HCT116 (cell line): ENCODE measurements around the gene ALDOC. TPM values are rescaled to one million over a fixed set of nuclear protein-coding genes. Genes with fewer than 3 reads are reported as not detected.

ENCODE experiments used
- ATAC-seq: fragments of 200-7000 bp; cut with Tn5 transposase; 2 replicates; pipeline ENCODE4 v1.9.1; 2020; ENCODE audit warnings: mild to moderate bottlenecking, moderate library complexity
- BruUV-seq: library from RNA; stranded (reverse); fragments of 400-500 nt; replicated peaks from 2 replicates; lab custom pipeline; 2021; lab: Mats Ljungman, UMichigan
- CTCF ChIA-PET: fragments of 300-600 bp; sonication (Branson Sonifier 250); formaldehyde crosslinking; loops from one replicate; lab custom pipeline; 2021; ENCODE audit warnings: antibody characterized with exemption; lab: Charles Lee
- POLR2A ChIA-PET: fragments of 300-600, 350-600 bp; sonication (Branson Sonifier 250); formaldehyde crosslinking; loops from one replicate; lab custom pipeline; 2021; ENCODE audit warnings: antibody characterized with exemption; lab: Charles Lee
- RAD21 ChIA-PET, 2 experiments: fragments of 300-600 bp; sonication (Branson Sonifier 250); formaldehyde crosslinking; loops; one replicate each; lab custom pipeline; 2023; ENCODE audit warnings: low total read pairs in 2 of 2; ENCODE audit not compliant: uncharacterized antibody in 2 of 2, unreplicated experiment in 2 of 2, low non-redundant PET in 1 of 2; lab: Charles Lee
- DNase-seq: peaks from one replicate; pipeline ENCODE4 v3.0.0-alpha.2; 2010; ENCODE audit warnings: low read depth, low spot score
- H2AFZ ChIP-seq: fragments of 200-600 bp; shearing (Covaris generic), sonication (generic); 2 replicates; pipeline ENCODE4 v1.6.1; 2017; ENCODE audit warnings: low read depth, mixed run types, mixed read lengths, antibody characterized with exemption, low read length; ENCODE audit not compliant: poor library complexity, severe bottlenecking
- H3K27ac ChIP-seq: 2 replicates; pipeline ENCODE4 v1.5.1; 2012; ENCODE audit warnings: low read depth, low read length
- H3K27me3 ChIP-seq: fragments of 200-600 bp; sonication (generic); 2 replicates; pipeline ENCODE4 v1.6.1; 2016; ENCODE audit warnings: mixed run types, low read length, mixed read lengths; ENCODE audit not compliant: insufficient read depth
- H3K36me3 ChIP-seq, 2 experiments: fragments of 200-500 bp in 1 of 2; fragments of 200-600 bp in 1 of 2; sonication (Bioruptor generic) in 1 of 2; sonication (generic) in 1 of 2; 2 replicates each; pipeline versions ENCODE4 v1.5.1 to v1.6.1; 2014 to 2016; ENCODE audit warnings: low read length in 2 of 2, inconsistent platforms in 1 of 2, mixed read lengths in 1 of 2, mixed run types in 1 of 2; ENCODE audit not compliant: insufficient read depth in 2 of 2, control insufficient read depth in 1 of 2
- H3K4me1 ChIP-seq, 2 experiments: fragments of 200-600 bp in 1 of 2; sonication (generic) in 1 of 2; 2 replicates each; pipeline versions ENCODE4 v1.5.1 to v1.6.1; 2012 to 2017; ENCODE audit warnings: low read length in 2 of 2, inconsistent platforms in 1 of 2, mild to moderate bottlenecking in 1 of 2, mixed read lengths in 1 of 2, mixed run types in 1 of 2, moderate library complexity in 1 of 2; ENCODE audit not compliant: insufficient read depth in 2 of 2, control insufficient read depth in 1 of 2
- H3K4me2 ChIP-seq: fragments of 200-600 bp; sonication (generic); 2 replicates; pipeline ENCODE4 v1.6.1; 2017; ENCODE audit warnings: mixed run types, low read length, mixed read lengths
- H3K4me3 ChIP-seq, 2 experiments: fragments of 200-600 bp in 1 of 2; sonication (generic) in 1 of 2; replicated peaks in 1 of 2; 2 replicates each; pipeline ENCODE4 v1.5.1; 2011 to 2016; ENCODE audit warnings: low read length in 2 of 2, control low read depth in 1 of 2, low read depth in 1 of 2, mild to moderate bottlenecking in 1 of 2, mixed read lengths in 1 of 2, mixed run types in 1 of 2
- H3K79me2 ChIP-seq: fragments of 200-600 bp; sonication (generic); 2 replicates; pipeline ENCODE4 v1.6.1; 2017; ENCODE audit warnings: mild to moderate bottlenecking, mixed run types, low read length, moderate library complexity, mixed read lengths; ENCODE audit not compliant: insufficient read depth
- H3K9ac ChIP-seq: fragments of 200-600 bp; sonication (generic); 2 replicates; pipeline ENCODE4 v1.6.1; 2016; ENCODE audit warnings: low read length, mixed read lengths
- H3K9me2 ChIP-seq: fragments of 200-600 bp; sonication (generic), shearing (Covaris generic); 2 replicates; pipeline ENCODE4 v1.6.1; 2017; ENCODE audit warnings: mixed run types, mild to moderate bottlenecking, moderate library complexity; ENCODE audit not compliant: insufficient read depth
- H3K9me3 ChIP-seq, 2 experiments: fragments of 200-500 bp in 1 of 2; fragments of 200-600 bp in 1 of 2; sonication (Bioruptor generic) in 1 of 2; sonication (generic) in 1 of 2; 2 replicates each; pipeline ENCODE4 v1.6.1; 2014 to 2017; ENCODE audit warnings: low read length in 2 of 2, mixed read lengths in 2 of 2, inconsistent platforms in 1 of 2, low read depth in 1 of 2, mild to moderate bottlenecking in 1 of 2, mixed run types in 1 of 2, moderate library complexity in 1 of 2; ENCODE audit not compliant: control insufficient read depth in 1 of 2, insufficient read depth in 1 of 2
- H4K20me1 ChIP-seq: fragments of 200-600 bp; sonication (generic), shearing (Covaris generic); 2 replicates; pipeline ENCODE4 v1.6.1; 2017; ENCODE audit warnings: mixed run types, mild to moderate bottlenecking, moderate library complexity; ENCODE audit not compliant: insufficient read depth
- CBX3 ChIP-seq: IDR thresholded peaks from 2 replicates; pipeline ENCODE4 v1.6.1; 2012; ENCODE audit warnings: low read depth
- ELF1 ChIP-seq: IDR thresholded peaks from 2 replicates; pipeline ENCODE4 v1.6.1; 2012; ENCODE audit warnings: low read depth, borderline replicate concordance
- EZH2phosphoT487 ChIP-seq: fragments of 200-600 bp; IDR thresholded peaks from 2 replicates; pipeline ENCODE4 v1.6.1; 2018; ENCODE audit warnings: antibody characterized with exemption, borderline replicate concordance
- FOSL1 ChIP-seq: IDR thresholded peaks from 2 replicates; pipeline ENCODE4 v1.6.1; 2012; ENCODE audit warnings: low read depth
- JUND ChIP-seq: IDR thresholded peaks from 2 replicates; pipeline ENCODE4 v1.6.1; 2012
- MAX ChIP-seq: IDR thresholded peaks from 2 replicates; pipeline ENCODE4 v1.6.1; 2012
- TCF7L2 ChIP-seq: IDR thresholded peaks from 2 replicates; pipeline ENCODE4 v1.7.0; 2011; ENCODE audit warnings: borderline replicate concordance, inconsistent platforms; ENCODE audit not compliant: insufficient read depth, insufficient read length; ENCODE audit errors: extremely low read depth
- YY1 ChIP-seq: IDR thresholded peaks from 2 replicates; pipeline ENCODE4 v1.6.1; 2011; ENCODE audit warnings: low read length, low read depth, moderate library complexity, mild to moderate bottlenecking; ENCODE audit not compliant: insufficient replicate concordance; ENCODE audit errors: extremely low read depth
- ZBTB33 ChIP-seq: IDR thresholded peaks from 2 replicates; pipeline ENCODE4 v1.6.1; 2011; ENCODE audit warnings: mild to moderate bottlenecking, low read length, moderate library complexity; ENCODE audit not compliant: insufficient replicate concordance; ENCODE audit errors: extremely low read depth
- intact Hi-C: fragments of 100-400 bp; cut with micrococcal nuclease; formaldehyde crosslinking; loops from 2 replicates; pipeline ENCODE4 v1.10.0; 2022
- total RNA-seq: library from RNA; stranded (reverse); gene quantifications from one replicate; pipeline ENCODE4 v1.2.1, GENCODE V29; 2021; ENCODE audit not compliant: unreplicated experiment
- TF ChIP-seq, protein P1 (sequence below): IDR thresholded peaks from 2 replicates; pipeline ENCODE4 v1.6.1; 2012

The ALDOC gene
- total RNA-seq, 1 experiment from 2014 or later: 82.8 TPM

DNA sequence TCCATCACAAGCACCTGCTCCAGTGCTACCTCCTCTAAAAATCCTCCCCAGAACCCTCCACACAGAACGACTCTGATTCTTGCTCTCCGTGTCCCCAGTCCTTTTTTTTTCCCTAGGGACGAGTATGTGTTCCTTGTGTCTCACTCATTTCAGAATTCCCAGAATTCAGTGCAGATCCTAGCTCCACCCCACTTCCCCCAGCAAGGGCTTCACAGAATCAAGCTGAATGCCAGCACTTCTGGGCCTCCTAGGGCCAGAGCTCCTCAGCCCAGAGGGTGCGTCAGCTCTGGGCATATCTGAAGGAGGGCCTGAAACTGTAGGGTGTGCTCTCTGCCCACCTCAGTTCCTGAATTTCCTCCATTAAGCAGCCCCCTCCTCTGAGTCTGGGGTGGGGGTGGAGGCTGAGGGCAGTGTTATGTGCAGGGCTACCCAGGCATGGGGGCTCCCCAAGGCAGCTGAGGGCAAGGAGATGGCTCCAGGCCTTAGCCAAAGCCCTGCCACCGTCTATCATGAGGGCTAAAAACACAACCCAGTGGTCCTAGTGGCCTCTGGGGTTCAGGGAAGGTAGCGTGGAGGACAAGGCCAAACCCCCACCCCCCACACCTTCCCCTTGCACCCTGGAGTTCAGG, 30.8 kb downstream of the ALDOC start:
- H3K27ac ChIP-seq: no peak overlapping the region
- no peaks in the 10 kb centered on the region for H3K27me3 ChIP-seq
- DNase-seq (no peak), ATAC-seq (no peak)
- H3K9me3 ChIP-seq: no peaks in the 10 kb centered on the region
- no peak overlapping the region for H3K4me3 ChIP-seq
- H3K36me3 ChIP-seq: peaks cover 0 to 4% of the 10 kb centered on the region in 2 experiments; a peak in 2 of 4 replicates
- no peaks in the 10 kb centered on the region for H4K20me1 ChIP-seq
- H3K4me2 ChIP-seq: no peak overlapping the region
- ChIA-PET RAD21 (no interaction called here), CTCF (no interaction called here), POLR2A (no interaction called here)
- intact Hi-C loops: no loop called here
- H2AFZ ChIP-seq: no peak overlapping the region
- TF ChIP-seq ELF1 (no peak), TCF7L2 (no peak), EZH2phosphoT487 (no peak), CBX3 (no peak), MAX (no peak), ZBTB33 (no peak), YY1 (no peak), JUND (no peak), FOSL1 (no peak)
- TF ChIP-seq, protein P1, sequence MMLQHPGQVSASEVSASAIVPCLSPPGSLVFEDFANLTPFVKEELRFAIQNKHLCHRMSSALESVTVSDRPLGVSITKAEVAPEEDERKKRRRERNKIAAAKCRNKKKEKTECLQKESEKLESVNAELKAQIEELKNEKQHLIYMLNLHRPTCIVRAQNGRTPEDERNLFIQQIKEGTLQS: no peak
- H3K9me2 ChIP-seq: no peaks in the 10 kb centered on the region
- H3K4me1 ChIP-seq: peaks cover 0 to 10% of the 10 kb centered on the region in 2 experiments; a peak in 1 of 4 replicates
- no TSS peak for BruUV-seq
- no peak overlapping the region for H3K9ac ChIP-seq
- H3K79me2 ChIP-seq: peaks cover 5% of the 10 kb centered on the region; the same call in 1 of the 2 replicates
